Stimulated activated CD8-positive, alpha-beta memory T cell treated with anti-CD3 and anti-CD28 coated beads, Interleukin-15, amount 100 ng/mL, for 24 hours (primary cell): ENCODE results near the gene MDFI.

ENCODE experiments used
- DNase-seq: peaks from one replicate; pipeline ENCODE4 v3.0.0-alpha.2; 2020; ENCODE audit warnings: low read depth

The MDFI gene

DNA sequence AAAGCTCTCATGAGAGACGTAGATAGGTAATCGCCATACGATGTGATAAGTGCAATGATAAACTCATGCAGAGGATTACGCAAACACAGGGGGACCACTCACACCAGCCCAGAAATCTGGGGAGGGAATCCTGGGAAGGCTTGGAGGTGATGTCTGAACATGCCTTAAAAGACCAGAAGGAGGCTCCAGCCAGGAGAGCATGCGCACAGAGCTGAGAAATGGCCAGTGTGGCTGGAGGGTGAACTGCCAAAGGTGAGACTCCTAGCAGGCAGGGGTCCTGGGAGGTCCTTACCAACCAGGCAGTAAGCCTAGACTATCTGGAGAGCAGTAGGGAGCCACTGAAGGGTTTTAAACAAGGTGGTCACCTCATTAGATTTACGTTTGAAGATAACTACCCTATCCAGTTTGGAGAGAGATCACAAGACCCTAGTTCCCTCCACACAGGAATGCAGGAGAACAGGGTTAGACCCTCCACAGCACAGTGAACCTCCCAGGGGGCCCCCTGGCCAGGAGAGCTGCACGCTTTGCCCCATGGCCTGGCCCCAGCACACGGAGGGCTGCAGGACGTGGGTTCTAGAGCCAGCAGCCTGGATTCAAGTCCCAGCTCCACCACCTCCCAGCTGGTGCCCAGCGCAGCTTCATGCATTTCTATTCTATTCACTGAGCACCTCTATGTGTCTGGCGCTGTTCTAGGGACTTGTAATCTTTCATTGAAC, 13.1 kb downstream of the MDFI start:
- no peak for DNase-seq

- DNase-seq: no peak
These were observed 13.8 kb downstream of the MDFI start for GRCh38 chr6:41651962-41652657.

- no peak for DNase-seq
These were observed 14.8 kb downstream of the MDFI start for GRCh38 chr6:41652866-41653652.

DNA sequence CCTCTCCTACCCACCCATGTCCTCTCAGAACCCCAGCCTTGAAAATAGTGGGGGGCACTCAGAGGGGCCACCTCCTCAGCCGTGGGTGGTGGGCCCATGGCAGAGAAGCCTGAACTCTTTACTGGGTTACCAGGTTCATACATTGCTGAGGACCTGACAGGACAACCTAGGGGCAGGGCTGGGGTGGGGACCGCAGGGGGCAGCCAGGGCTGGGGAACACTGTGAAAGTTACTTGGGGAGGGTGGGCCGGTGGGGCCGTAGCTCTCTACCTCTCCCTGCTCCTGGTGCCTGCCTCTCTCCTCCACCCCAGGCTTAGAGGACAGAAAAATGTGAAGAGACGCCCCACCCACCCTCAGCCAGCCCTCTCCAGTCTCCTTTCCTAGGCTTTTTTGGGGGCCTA, 15.4 kb downstream of the MDFI start:
- DNase-seq: no peak

DNA sequence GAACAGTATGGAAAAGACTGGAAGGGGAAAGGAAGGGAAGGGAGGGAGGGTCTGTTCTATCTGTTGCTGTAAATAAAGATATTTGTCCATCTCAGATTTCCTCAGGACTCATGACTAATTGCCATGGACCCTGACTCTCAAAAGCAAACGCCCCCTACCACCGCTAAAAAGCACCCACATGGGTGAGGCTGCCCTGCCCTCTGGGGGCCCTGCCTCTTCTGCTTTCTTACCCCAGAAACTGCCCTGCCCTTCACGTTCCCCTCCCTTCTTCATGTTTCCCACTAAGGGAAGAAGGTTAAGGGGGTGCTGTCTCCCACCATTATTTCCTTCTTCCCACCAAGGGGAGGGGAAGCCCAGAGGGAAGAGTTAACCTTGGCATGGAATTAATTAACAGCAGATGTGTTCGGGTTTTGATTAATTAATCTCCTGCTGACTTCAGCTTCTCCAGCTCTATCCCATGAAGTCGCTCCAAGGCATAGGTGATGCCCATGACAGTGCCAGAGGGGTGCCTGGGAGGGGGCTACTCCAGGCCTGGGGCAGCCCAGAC, 16.0 kb downstream of the MDFI start:
- DNase-seq: no peak

DNA sequence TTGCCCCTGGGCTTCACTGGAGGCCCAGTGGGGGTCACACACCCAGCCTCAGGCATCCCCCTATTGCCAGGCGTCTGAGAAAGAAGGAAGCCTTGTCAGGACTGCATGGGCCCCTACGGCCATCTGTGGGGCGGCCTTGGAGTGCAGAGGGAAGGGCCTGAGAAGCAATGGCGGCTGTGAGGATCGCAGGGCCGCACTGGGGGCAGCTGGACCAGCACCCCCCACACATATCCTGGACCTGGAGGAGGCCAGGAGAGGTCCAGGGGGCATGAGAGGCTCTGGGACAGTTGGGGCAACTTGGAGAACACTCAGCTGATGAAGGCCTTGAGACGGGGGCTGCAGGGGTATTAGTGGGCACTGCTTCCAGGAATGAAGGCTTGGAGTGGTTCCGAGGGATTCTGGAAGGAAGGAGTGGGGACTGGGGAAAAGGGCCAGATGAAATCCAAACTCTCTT, 16.5 kb downstream of the MDFI start:
- DNase-seq: no peak

DNA sequence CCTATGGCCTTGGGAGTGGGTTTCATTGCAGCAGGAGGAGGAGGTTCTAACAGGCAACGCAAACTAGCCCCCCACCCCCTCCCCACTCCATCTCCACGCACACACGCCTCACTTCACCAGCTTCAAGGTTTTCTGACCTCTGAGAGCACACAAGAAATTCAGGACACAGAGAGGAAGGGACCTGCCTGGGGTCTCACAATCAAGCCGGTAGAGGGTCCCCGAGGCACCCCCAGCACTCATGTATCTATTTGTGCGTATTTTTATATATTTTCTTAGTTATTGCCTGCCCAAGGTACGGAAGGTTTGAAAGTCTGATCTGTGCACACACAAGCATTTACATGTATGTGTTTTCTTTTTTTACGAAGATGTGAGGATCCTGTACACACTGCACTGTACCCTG, 16.9 kb downstream of the MDFI start:
- no peak for DNase-seq

DNA sequence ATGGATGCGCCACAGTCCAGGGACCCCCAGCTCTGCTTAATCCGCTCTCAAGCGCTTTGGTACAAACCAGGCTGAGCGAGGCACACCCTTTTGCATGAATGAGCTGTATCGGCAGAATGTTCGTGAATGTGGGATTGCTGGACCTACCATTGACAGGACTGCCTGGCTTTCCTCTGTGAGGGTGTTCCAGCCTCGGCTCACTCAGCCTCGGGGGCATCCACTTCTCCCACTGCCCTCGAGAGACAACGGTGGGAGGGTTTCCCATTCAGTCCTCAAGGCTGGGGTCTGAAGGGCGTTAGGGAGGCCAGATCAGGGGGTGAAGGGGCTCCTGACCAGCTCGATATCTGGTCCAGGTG, 17.4 kb downstream of the MDFI start:
- no peak for DNase-seq

DNA sequence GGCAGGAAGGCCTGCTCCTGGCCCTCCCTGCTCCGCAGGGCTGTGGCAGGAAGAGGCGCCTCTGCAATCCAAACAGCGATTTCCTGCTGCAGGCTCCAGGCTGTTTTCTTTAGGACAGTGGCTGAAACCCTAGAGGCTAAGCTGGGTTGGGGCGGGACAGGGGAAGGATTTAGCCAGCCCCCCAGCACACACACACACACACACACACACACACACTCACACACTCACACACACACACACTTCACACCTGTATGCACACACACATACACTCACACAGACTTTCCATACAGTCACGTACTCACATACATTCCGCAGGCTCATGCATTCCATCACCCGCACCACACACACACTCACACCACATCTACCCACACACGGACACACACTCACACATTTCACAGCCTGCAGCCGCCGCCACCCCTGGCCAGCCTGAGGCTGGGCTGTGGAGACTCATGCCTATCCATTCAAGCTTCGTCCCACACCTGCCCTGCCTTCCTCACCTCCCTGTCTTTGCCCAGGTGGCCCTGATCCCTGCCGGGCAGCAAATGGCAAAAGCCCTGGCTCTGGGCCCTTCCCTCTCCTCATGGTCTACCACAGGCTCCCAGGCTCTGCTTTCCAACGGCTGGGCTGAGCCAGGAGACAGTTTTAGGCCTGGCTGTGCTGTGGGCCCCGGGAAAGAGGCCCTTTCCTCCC, 17.9 kb downstream of the MDFI start:
- DNase-seq: no peak

GRCh38 chr6:41657131-41658094, 19.1 kb downstream of the MDFI start:
- DNase-seq: no peak

GRCh38 chr6:41658636-41659035, 20.4 kb downstream of the MDFI start:
- no peak for DNase-seq

- no peak for DNase-seq
These were observed 21.7 kb downstream of the MDFI start for GRCh38 chr6:41659935-41660334.

GRCh38 chr6:41663568-41663967, 25.3 kb downstream of the MDFI start:
- no peak for DNase-seq

DNA sequence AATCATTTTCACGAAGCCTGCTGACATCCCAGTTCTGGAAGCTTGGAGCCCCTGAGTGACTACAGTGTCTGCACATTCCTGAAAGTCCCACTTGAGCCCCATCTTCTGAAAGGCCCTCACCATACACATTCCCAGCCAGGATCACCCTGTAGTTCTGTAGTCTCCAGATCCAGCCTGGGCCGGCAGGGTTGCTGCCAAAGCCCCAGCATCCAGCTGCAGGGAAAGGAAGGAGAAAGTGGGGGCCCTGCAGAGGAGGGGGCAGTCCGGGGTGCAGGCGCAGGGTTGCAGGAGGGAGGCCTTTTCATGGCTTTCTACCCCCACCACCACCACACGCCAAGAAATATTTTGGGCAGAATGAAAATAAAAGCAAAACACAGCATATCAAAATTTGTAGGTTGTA, 26.0 kb downstream of the MDFI start:
- DNase-seq: no peak

GRCh38 chr6:41667195-41667594, 28.9 kb downstream of the MDFI start:
- DNase-seq: no peak

GRCh38 chr6:41668968-41669367, 30.7 kb downstream of the MDFI start:
- DNase-seq: no peak

DNA sequence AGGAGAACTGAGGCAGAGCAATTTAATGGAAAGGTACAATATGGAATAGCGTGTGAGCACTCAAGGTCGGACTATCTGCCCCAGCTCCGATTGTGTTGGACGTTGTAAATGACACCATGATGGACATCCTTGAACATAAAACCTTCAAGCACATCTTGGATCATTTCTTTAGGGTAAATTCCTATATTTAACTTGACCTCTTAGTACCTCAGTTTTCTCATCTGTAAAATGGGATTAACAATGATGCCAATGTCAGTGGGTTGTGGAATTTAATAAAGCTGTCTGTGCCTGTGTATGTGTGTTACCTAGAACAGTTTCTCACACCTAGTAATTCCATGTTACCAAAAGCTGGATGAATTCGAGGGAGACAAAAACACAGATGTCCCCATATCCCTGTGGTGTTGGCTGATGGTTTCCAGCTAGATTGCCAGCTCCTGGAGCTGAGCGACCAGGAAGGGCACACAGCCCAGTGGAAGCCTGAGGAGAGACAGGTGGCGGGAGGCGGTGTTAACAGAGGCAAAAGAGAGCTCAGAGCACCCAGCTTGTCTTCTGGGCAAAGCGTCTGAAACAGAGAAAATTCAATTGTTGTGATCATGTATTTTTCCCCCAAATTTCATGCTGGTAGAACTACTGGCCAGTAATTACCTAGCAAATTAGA, 32.6 kb downstream of the MDFI start:
- no peak for DNase-seq

GRCh38 chr6:41671376-41671775, 33.1 kb downstream of the MDFI start:
- DNase-seq: no peak

GRCh38 chr6:41672016-41672415, 33.7 kb downstream of the MDFI start:
- DNase-seq: no peak
